Ovary (tissue), 3 donors: ENCODE measurements around the gene MYH2.

Experiments used
- POLR2A ChIP-seq: fragments of 450-650 bp; IDR thresholded peaks from one replicate; pipeline ENCODE4 v1.6.1; 2017; ENCODE audit warnings: antibody characterized with exemption, mild to moderate bottlenecking, moderate library complexity
- TF ChIP-seq, protein P1 (sequence below), 3 donors: fragments of 450-650 bp in 2 of 3; fragments of 200-600 bp in 1 of 3; IDR thresholded peaks; one replicate each; pipeline versions ENCODE4 v1.5.1 to v1.8.0; 2016 to 2022; ENCODE audit warnings: antibody characterized with exemption in 3 of 3, mild to moderate bottlenecking in 1 of 3
- donor health status: DM: no; HTN: no; CAD: no.

DNA sequence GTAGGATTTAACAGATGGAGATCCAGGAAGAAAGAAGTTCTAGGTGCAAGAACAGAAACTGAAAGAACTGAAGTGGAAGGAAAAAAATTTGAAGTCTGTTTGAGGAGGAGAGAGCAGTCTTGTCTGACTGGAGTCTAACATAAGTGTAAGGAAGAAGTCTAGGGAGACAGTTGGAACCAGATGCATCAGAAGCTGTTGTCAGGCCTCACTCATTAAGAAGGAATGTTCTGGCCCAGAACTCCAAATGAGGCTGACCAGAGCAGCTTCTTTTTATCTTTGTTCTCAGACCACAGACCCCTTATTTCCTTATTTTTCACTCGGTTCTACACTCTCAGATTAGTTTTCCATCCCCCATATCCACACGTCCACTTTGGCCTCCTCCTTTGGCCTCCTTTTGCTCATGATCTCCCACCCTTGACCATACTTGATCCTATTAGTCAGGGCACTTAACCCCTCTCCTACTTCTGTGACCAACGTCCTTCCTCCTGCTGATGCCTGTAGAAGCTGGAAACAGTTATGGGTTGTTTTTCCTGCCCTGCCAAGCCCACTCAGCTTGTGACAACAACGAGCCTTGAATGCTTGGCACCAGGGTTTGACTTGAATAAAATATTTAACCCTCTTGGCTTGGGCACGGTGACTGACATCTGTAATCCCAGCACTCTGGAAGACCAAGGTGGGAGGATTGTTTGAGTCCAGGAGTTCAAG lies 7.0 kb upstream of the MYH2 start:
- TF ChIP-seq, protein P1, sequence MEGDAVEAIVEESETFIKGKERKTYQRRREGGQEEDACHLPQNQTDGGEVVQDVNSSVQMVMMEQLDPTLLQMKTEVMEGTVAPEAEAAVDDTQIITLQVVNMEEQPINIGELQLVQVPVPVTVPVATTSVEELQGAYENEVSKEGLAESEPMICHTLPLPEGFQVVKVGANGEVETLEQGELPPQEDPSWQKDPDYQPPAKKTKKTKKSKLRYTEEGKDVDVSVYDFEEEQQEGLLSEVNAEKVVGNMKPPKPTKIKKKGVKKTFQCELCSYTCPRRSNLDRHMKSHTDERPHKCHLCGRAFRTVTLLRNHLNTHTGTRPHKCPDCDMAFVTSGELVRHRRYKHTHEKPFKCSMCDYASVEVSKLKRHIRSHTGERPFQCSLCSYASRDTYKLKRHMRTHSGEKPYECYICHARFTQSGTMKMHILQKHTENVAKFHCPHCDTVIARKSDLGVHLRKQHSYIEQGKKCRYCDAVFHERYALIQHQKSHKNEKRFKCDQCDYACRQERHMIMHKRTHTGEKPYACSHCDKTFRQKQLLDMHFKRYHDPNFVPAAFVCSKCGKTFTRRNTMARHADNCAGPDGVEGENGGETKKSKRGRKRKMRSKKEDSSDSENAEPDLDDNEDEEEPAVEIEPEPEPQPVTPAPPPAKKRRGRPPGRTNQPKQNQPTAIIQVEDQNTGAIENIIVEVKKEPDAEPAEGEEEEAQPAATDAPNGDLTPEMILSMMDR (IDR thresholded peaks at IDR 0.05): no peak
- no peak for TF ChIP-seq POLR2A
